ENCODE data around the gene YPEL1. TPM values are rescaled to one million over a fixed set of nuclear protein-coding genes. Genes with fewer than 3 reads are reported as not detected.

YPEL1 gene, protein sequence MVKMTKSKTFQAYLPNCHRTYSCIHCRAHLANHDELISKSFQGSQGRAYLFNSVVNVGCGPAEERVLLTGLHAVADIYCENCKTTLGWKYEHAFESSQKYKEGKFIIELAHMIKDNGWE
- 3.8 and 4.0 TPM in 2 replicates for total RNA-seq (2013; cell fraction: nucleolus; rRNA removed)
- total RNA-seq (2014; rRNA removed), result 0.98 and 5.0 TPM in 2 replicates
- 0.67 and 0.83 TPM in 2 replicates for total RNA-seq (2014; rRNA removed; fragmentation: Illumina TruSeq; extraction: Trizol)
- 1.4 and 1.9 TPM in 2 replicates for total RNA-seq (2021)
- polyA plus RNA-seq (2011; ENCODE audit: low read depth), result 1.2 TPM
- polyA plus RNA-seq (2011; rRNA removed), result 2.5 and 2.7 TPM in 2 replicates
- polyA plus RNA-seq (2011; cell fraction: cytosol; rRNA removed), result 1.4 and 1.5 TPM in 2 replicates
- polyA plus RNA-seq (2011; cell fraction: nucleus; rRNA removed), result 1.3 and 1.7 TPM in 2 replicates
- 1.9 and 2.0 TPM in 2 replicates for polyA plus RNA-seq (2012)
- 0.69 and 0.82 TPM in 2 replicates for polyA plus RNA-seq (2014; fragmentation: Illumina TruSeq; extraction: Trizol)
- under 1 TPM; 0.13 to 0.21 TPM for polyA plus RNA-seq (2014; fragmentation: Nextera tagmentation; extraction: Ambion mirVana)
- polyA plus RNA-seq (2014; rRNA removed), result 1.2 and 1.4 TPM in 2 replicates
- polyA plus RNA-seq (2016; fragmentation: Nextera tagmentation; extraction: Ambion mirVana), result 1 to 10 TPM; 1.7 to 2.4 TPM
- 2.0 and 2.1 TPM in 2 replicates for polyA minus RNA-seq (2011; rRNA and poly(A)+ RNA removed)
- polyA minus RNA-seq (2011; cell fraction: cytosol; rRNA and poly(A)+ RNA removed), result 0.52 and 0.94 TPM in 2 replicates
- polyA minus RNA-seq (2011; cell fraction: nucleus; rRNA and poly(A)+ RNA removed), result 0.67 and 1.1 TPM in 2 replicates
- percentile 46 among the genes with signal in this experiment for Bru-seq, nascent RNA
- percentile 51 among the genes with signal in this experiment for BruChase-seq, experiment 1, labeled RNA remaining after a 6-hour chase
- percentile 49 among the genes with signal in this experiment for BruChase-seq, experiment 2, labeled RNA remaining after a 2-hour chase
- long read RNA-seq, experiment 1, result 0 reads
- long read RNA-seq, experiment 2, partial matches to known transcripts, result 0 of 1 reads
- long read RNA-seq, experiment 2, other reads (novel, unspliced or antisense), result 1 of 1 reads

DNA sequence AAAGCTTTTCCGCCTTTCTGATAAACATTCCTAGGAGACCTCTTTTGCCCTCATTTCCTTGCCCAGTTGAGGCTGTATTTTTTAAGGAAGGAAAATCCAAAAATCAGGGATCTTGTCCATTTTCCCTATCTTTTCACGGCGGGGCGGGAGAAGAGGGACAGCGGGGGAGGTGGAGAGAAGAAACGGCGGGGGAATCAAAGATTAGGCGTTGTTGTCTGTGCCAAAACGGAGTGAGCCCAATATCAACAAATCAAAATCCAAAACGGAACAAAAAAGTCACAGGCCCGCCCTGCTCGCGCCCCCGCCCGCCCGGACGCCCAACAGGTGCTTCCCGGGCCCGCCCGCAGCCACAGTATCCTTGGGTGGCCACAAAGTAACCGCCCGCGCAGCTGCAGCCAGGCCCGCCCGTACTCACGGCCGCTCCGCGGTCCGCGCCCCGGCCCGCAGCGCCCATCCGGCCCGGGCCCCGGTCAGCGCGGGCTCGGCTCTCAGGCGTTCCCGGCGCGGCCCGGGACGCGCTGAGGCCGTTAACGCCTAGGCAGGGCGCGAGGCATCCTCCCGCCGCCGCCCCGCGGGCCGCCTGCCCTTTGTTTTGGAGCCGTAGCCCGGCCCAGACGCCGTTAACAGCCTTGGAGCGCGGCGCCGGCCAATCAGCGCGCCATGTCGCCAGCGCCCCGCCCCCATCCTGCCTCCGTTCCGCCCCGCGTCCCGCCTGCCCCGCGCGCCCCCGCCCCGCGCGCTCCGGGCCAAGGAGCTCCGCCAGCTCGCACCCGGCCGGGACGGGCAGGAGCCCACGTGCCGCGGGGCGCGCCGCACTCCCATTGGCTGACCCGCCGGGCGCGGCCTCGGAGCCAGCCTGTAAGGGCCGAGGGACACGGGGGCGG is at the start of gene YPEL1:
Gene YPEL1 (minus strand): TSS at position 595 of the 884 bp plus-strand sequence. CDS start 25,050 bp downstream, outside the sequence.
- 2% methylated on average over 76 of the region's 102 CpGs for WGBS (ENCODE audit: insufficient coverage, insufficient replicate concordance, low lambda C conversion rate, missing lambda C conversion rate)
- in situ Hi-C loops (cut with MboI) (no loop called here), intact Hi-C loops (cut with micrococcal nuclease; ENCODE audit: unreplicated experiment) (no loop called here)
- Histone ChIP-seq H3K4me2 (ENCODE audit: control insufficient read depth, insufficient read depth) (peak within 1 kb of the TSS; percentile 100), H3K27ac (ENCODE audit: control insufficient read depth, insufficient read depth) (peak within 1 kb of the TSS; percentile 25; the same call in 1 of the 2 replicates), H3K79me2 (ENCODE audit: control insufficient read depth, insufficient read depth, low read length) (no peaks in the 10 kb centered on the region), H3K36me3 (ENCODE audit: control insufficient read depth in 2 of 2, insufficient read depth in 2 of 2, low read length in 1 of 2) (no peaks in the 10 kb centered on the region), H3K4me1 (ENCODE audit: control insufficient read depth, insufficient read depth, low read length) (peaks cover 5% of the 10 kb centered on the region; the same call in 1 of the 2 replicates), H2AFZ (ENCODE audit: control insufficient read depth, low read depth, low read length) (peak within 1 kb of the TSS; percentile 96), H4K20me1 (ENCODE audit: control insufficient read depth, insufficient read depth) (no peaks in the 10 kb centered on the region), H3K4me3 (peak within 1 kb of the TSS; percentile 87), H3K9ac (ENCODE audit: control insufficient read depth, insufficient read depth, low read length) (peak within 1 kb of the TSS; percentile 67; the same call in 1 of the 2 replicates), H3K9me3 (replicated peaks; ENCODE audit: control insufficient read depth, insufficient read depth, low read length) (no peaks in the 10 kb centered on the region), H3K27me3 (replicated peaks in 1 of 2; ENCODE audit: control insufficient read depth in 2 of 2, insufficient read depth in 2 of 2, low read length in 1 of 2) (no peaks in the 10 kb centered on the region)
- ChIA-PET POLR2A (interaction anchor here (1.3 to 1.5 kb wide), 3 partner anchors 28 to 31 kb away, joined by 3 to 5 read pairs (median 4); no protein-coding TSS in a partner anchor), RAD21 (ENCODE audit: unreplicated experiment) (interaction anchor here (0.8 to 1.9 kb wide), 5 partner anchors 19 to 36 kb away, joined by 3 to 6 read pairs (median 3); no protein-coding TSS in a partner anchor), CTCF (interaction anchor here (0.6 to 1.5 kb wide), 4 partner anchors 8 to 218 kb away, joined by 3 to 5 read pairs (median 3); no protein-coding TSS in a partner anchor), SMC1A (ENCODE audit: uncharacterized antibody, unreplicated experiment) (interaction anchor here (1.0 to 1.8 kb wide), 5 partner anchors 9 to 122 kb away, joined by 4 to 8 read pairs (median 4); no protein-coding TSS in a partner anchor)
- DNase-seq (ENCODE audit: low read depth, low spot score) (peak; percentile 45), FAIRE-seq (peak; percentile 84), ATAC-seq (peak; percentile 96)
- no TSS peak for BruUV-seq (replicated peaks)
- no peak for TF ChIP-seq ZNF274 (IDR thresholded peaks at IDR 0.05; ENCODE audit: insufficient read depth, insufficient read length)
- TF ChIP-seq KAT2A (conservative IDR thresholded peaks at IDR 0.05; ENCODE audit: control insufficient read depth, low read depth, low read length), result no peak
- TF ChIP-seq HDAC2 (IDR thresholded peaks at IDR 0.05), result no peak
- TF ChIP-seq EED (IDR thresholded peaks at IDR 0.05; ENCODE audit: low read depth), result no peak
- TF ChIP-seq BMI1 (IDR thresholded peaks at IDR 0.05; ENCODE audit: borderline replicate concordance), result no peak
- TF ChIP-seq MTA2 (IDR thresholded peaks at IDR 0.05; ENCODE audit: low read depth), result no peak
- peak; percentile 92 for TF ChIP-seq NFYB (IDR thresholded peaks at IDR 0.05; ENCODE audit: insufficient read depth, low read depth, low read length)
- no peak for TF ChIP-seq PML (IDR thresholded peaks at IDR 0.05; ENCODE audit: low read length)
- TF ChIP-seq CHD1 (IDR thresholded peaks at IDR 0.05; ENCODE audit: low read depth, low read length), result no peak
- no peak for TF ChIP-seq RELA (IDR thresholded peaks at IDR 0.05; ENCODE audit: borderline replicate concordance, partially characterized antibody)
- peak; percentile 84 for TF ChIP-seq TCF12 (IDR thresholded peaks at IDR 0.05; ENCODE audit: low read depth, low read length)
- no peak for TF ChIP-seq KLF5 (IDR thresholded peaks at IDR 0.05; ENCODE audit: partially characterized antibody)
- TF ChIP-seq BRCA1 (IDR thresholded peaks at IDR 0.05; ENCODE audit: low read depth, low read length), result no peak
- TF ChIP-seq CREM (IDR thresholded peaks at IDR 0.05; ENCODE audit: low read depth), result no peak
- no peak for TF ChIP-seq HDGF (IDR thresholded peaks at IDR 0.05)
- no peak for TF ChIP-seq HCFC1 (IDR thresholded peaks at IDR 0.05; ENCODE audit: low read length)
- peak; percentile 72 for TF ChIP-seq NR2F1 (conservative IDR thresholded peaks at IDR 0.05)
- TF ChIP-seq BCL11A (IDR thresholded peaks at IDR 0.05; ENCODE audit: low read depth, low read length), result no peak
- TF ChIP-seq, protein P1, sequence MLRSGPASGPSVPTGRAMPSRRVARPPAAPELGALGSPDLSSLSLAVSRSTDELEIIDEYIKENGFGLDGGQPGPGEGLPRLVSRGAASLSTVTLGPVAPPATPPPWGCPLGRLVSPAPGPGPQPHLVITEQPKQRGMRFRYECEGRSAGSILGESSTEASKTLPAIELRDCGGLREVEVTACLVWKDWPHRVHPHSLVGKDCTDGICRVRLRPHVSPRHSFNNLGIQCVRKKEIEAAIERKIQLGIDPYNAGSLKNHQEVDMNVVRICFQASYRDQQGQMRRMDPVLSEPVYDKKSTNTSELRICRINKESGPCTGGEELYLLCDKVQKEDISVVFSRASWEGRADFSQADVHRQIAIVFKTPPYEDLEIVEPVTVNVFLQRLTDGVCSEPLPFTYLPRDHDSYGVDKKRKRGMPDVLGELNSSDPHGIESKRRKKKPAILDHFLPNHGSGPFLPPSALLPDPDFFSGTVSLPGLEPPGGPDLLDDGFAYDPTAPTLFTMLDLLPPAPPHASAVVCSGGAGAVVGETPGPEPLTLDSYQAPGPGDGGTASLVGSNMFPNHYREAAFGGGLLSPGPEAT (IDR thresholded peaks at IDR 0.05; ENCODE audit: low read depth), result no peak
- no peak for TF ChIP-seq STAT1 (conservative IDR thresholded peaks at IDR 0.05)

All from GM12878 (cell line).